Fibroblast of lung (primary cell): ENCODE data around the gene GALNT18.

Experiments
- CTCF ChIP-seq, 2 donors: IDR thresholded peaks in 1 of 2; conservative IDR thresholded peaks in 1 of 2; 1 replicate in 1 of 2; 2 replicates in 1 of 2; pipeline ENCODE4 v1.5.1; 2011 to 2012; ENCODE audit warnings: low read length in 2 of 2, control low read depth in 1 of 2, inconsistent platforms in 1 of 2, low read depth in 1 of 2, mild to moderate bottlenecking in 1 of 2
- EZH2 ChIP-seq: IDR thresholded peaks from 2 replicates; pipeline ENCODE4 v1.5.1; 2012; ENCODE audit warnings: low read length, control low read depth, mild to moderate bottlenecking; ENCODE audit errors: missing control alignments

- no peak for TF ChIP-seq CTCF (conservative IDR thresholded peaks at IDR 0.05 in 1 of 2, IDR thresholded peaks at IDR 0.05 in 1 of 2; ENCODE audit: low read depth in 1 of 2, low read length in 2 of 2)
- no peak for TF ChIP-seq EZH2
Observed at GRCh38 chr11:11391169-11391568, 230.6 kb downstream of the GALNT18 start.
